WERI-Rb-1 (cell line): ENCODE measurements around the gene MAB21L3.
A peak's percentile ranks its signal among the peaks of the same experiment; 100 is the strongest.

Experiments
- DNase-seq: peaks from one replicate; pipeline ENCODE4 v3.0.0-alpha.2; 2020
- H3K27ac ChIP-seq: fragments of 250-450 bp; sonication (Bioruptor Pico); 2 replicates; pipeline ENCODE4 v1.5.1; 2020; ENCODE audit warnings: mild to moderate bottlenecking, moderate library complexity
- H3K27me3 ChIP-seq: fragments of 250-450 bp; sonication (Bioruptor Pico); 2 replicates; pipeline ENCODE4 v1.5.1; 2021; ENCODE audit warnings: mild to moderate bottlenecking, low read depth, moderate library complexity; ENCODE audit not compliant: insufficient read depth, severe bottlenecking
- H3K36me3 ChIP-seq: fragments of 250-450 bp; sonication (Bioruptor Pico); 2 replicates; pipeline ENCODE4 v1.5.1; 2020; ENCODE audit warnings: mild to moderate bottlenecking, moderate library complexity
- H3K4me3 ChIP-seq: 2 replicates; pipeline ENCODE4 v1.5.1; 2011; ENCODE audit warnings: low read depth, mild to moderate bottlenecking, control low read depth, low read length
- H3K9me3 ChIP-seq: fragments of 250-450 bp; sonication (Bioruptor Pico); 2 replicates; pipeline ENCODE4 v1.5.1; 2021; ENCODE audit warnings: mild to moderate bottlenecking, moderate library complexity; ENCODE audit not compliant: severe bottlenecking
- TF ChIP-seq, protein P1 (sequence below): IDR thresholded peaks from 2 replicates; pipeline ENCODE4 v1.5.1; 2011; ENCODE audit warnings: low read depth, mild to moderate bottlenecking, control low read depth, inconsistent platforms, low read length

The MAB21L3 gene

DNA sequence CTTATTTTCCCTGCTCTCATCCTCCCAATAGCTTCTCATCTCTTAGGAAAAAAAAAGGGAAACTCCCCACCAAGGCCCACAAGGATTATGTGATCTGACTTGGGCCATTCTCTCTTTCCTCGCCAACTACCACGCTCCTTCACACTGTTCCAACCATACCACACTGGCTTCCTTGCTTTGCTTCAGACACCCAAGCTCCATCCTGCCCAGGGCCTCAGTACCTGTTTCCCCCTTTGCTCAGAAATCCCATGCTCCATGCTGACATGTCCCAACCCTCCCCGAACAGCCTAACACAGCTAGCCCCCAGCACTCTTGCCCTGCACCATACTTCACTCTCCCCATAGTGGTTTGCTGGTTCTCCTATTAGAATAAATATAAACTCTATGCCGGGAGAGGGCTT is 39.2 kb downstream of the MAB21L3 start:
- H3K36me3 ChIP-seq, result no peaks in the 10 kb centered on the region
- no peak overlapping the region for H3K4me3 ChIP-seq
- DNase-seq, result no peak
- H3K9me3 ChIP-seq, result no peaks in the 10 kb centered on the region
- H3K27ac ChIP-seq, result no peak overlapping the region
- H3K27me3 ChIP-seq, result no peaks in the 10 kb centered on the region
- TF ChIP-seq, protein P1, sequence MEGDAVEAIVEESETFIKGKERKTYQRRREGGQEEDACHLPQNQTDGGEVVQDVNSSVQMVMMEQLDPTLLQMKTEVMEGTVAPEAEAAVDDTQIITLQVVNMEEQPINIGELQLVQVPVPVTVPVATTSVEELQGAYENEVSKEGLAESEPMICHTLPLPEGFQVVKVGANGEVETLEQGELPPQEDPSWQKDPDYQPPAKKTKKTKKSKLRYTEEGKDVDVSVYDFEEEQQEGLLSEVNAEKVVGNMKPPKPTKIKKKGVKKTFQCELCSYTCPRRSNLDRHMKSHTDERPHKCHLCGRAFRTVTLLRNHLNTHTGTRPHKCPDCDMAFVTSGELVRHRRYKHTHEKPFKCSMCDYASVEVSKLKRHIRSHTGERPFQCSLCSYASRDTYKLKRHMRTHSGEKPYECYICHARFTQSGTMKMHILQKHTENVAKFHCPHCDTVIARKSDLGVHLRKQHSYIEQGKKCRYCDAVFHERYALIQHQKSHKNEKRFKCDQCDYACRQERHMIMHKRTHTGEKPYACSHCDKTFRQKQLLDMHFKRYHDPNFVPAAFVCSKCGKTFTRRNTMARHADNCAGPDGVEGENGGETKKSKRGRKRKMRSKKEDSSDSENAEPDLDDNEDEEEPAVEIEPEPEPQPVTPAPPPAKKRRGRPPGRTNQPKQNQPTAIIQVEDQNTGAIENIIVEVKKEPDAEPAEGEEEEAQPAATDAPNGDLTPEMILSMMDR, result no peak

- Histone ChIP-seq H3K36me3 (no peaks in the 10 kb centered on the region), H3K4me3 (peak overlapping the region; percentile 67), H3K27ac (peak overlapping the region; percentile 66), H3K27me3 (no peaks in the 10 kb centered on the region), H3K9me3 (no peaks in the 10 kb centered on the region)
- peak; percentile 75 for DNase-seq
- TF ChIP-seq, protein P1, result peak; percentile 97
Observed at GRCh38 chr1:116151739-116152576, 40.8 kb downstream of the MAB21L3 start.

GRCh38 chr1:116152577-116152943 is 41.4 kb downstream of the MAB21L3 start:
- Histone ChIP-seq H3K4me3 (peak overlapping the region; percentile 67), H3K36me3 (no peaks in the 10 kb centered on the region), H3K27me3 (no peaks in the 10 kb centered on the region), H3K9me3 (no peaks in the 10 kb centered on the region), H3K27ac (peak overlapping the region; percentile 66)
- TF ChIP-seq, protein P1, result no peak
- DNase-seq, result no peak

GRCh38 chr1:116152950-116153691 is 41.9 kb downstream of the MAB21L3 start:
- Histone ChIP-seq H3K27me3 (no peaks in the 10 kb centered on the region), H3K36me3 (no peaks in the 10 kb centered on the region), H3K9me3 (no peaks in the 10 kb centered on the region), H3K27ac (no peak overlapping the region), H3K4me3 (no peak overlapping the region)
- TF ChIP-seq, protein P1, result no peak
- DNase-seq, result no peak

- Histone ChIP-seq H3K9me3 (no peaks in the 10 kb centered on the region), H3K36me3 (no peaks in the 10 kb centered on the region), H3K27ac (no peak overlapping the region), H3K27me3 (no peaks in the 10 kb centered on the region), H3K4me3 (no peak overlapping the region)
- DNase-seq, result no peak
- TF ChIP-seq, protein P1, result no peak
Observed at GRCh38 chr1:116153692-116154031, 42.5 kb downstream of the MAB21L3 start.
